ENCODE measurements around the gene GDI1. TPM values are rescaled to one million over a fixed set of nuclear protein-coding genes. Genes with fewer than 3 reads are reported as not detected.

Gene GDI1
- total and polyA plus RNA-seq, 2 of the 8 experiments (the other 6 are each of a cell fraction or from before 2014, with no cell fraction given), result 83.1 to 136 TPM

GRCh38 chrX:154490414-154491083 is 53.6 kb downstream of the GDI1 start, which contains the start of gene SLC10A3 (continued):
- TF ChIP-seq CHD7 (IDR thresholded peaks at IDR 0.05; ENCODE audit: insufficient replicate concordance, low read length) (no peak), CREB1 (IDR thresholded peaks at IDR 0.05) (peak; percentile 91), TCF12 (IDR thresholded peaks at IDR 0.05; ENCODE audit: low read depth, low read length) (no peak), RAD21 (IDR thresholded peaks at IDR 0.05 in 1 of 2, conservative IDR thresholded peaks at IDR 0.05 in 1 of 2; ENCODE audit: low read depth in 2 of 2, low read length in 2 of 2) (peak in 1 of 2 experiments; percentile 23; a peak in 2 of 4 replicates), RNF2 (IDR thresholded peaks at IDR 0.05; ENCODE audit: borderline replicate concordance, low read depth, low read length, missing control alignments, poor library complexity, severe bottlenecking) (no peak), KDM4A (IDR thresholded peaks at IDR 0.05; ENCODE audit: low read depth, low read length, severe bottlenecking) (peak; percentile 25), CTCF (IDR thresholded peaks at IDR 0.05; ENCODE audit: control extremely low read depth in 1 of 3, insufficient read depth in 1 of 3, low read depth in 1 of 3, low read length in 3 of 3) (no peak)

Measured in H1 (cell line).